ENCODE results near the gene EHMT1.

DNA sequence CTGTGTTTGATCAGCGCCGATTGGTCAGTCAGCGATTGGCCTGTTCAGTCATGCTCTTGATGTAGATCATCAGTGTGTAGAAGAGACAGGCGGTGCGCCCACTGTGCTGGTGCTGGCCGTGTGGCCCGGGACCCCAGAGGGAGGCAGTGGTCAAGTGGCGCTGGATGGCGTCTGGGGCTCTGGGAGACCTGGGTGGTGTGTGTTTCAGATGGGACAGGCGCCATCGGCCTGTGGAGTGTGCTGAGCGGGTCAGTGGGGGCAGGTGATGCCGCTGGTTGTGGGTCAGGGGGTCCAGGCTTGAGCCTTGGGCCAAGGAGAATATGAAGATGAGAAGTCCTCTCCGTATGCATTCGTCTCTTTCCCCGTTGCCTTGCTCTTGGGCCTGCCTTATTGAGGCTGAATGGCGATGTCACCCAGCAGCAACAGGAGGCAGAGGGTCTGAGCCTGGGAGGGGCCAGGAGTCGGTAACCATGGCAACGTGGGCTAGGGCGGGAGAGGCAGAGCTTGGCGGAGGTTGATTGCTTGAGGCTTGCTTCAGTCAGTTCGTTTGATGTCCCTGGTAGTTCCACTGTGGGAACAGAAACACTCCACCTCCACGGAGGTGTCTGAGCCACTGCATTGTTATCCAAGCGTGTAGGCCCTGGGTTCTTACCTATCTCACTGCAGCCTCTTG is 141.0 kb downstream of the EHMT1 start:
- no peak for TF ChIP-seq NCOA2 (IDR thresholded peaks at IDR 0.05; ENCODE audit: partially characterized antibody in 2 of 2)
- no peak for TF ChIP-seq ERF (CRISPR knock-in tag; IDR thresholded peaks at IDR 0.05)
